Activated naive CD8-positive, alpha-beta T cell (primary cell): ENCODE results near the gene VPS33A.

Experiments used
- H3K27ac Mint-ChIP-seq: one replicate; pipeline ENCODE4 v1.8.0; 2021; ENCODE audit warnings: mixed read lengths
- H3K27me3 Mint-ChIP-seq: one replicate; pipeline ENCODE4 v1.8.0; 2021; ENCODE audit warnings: mixed read lengths
- H3K36me3 Mint-ChIP-seq: one replicate; pipeline ENCODE4 v1.8.0; 2021; ENCODE audit warnings: mixed read lengths
- H3K4me1 Mint-ChIP-seq: one replicate; pipeline ENCODE4 v1.8.0; 2021; ENCODE audit warnings: low read depth, mixed read lengths
- H3K4me3 Mint-ChIP-seq: one replicate; pipeline ENCODE4 v1.8.0; 2021; ENCODE audit warnings: mild to moderate bottlenecking, mixed read lengths
- H3K9me3 Mint-ChIP-seq: one replicate; pipeline ENCODE4 v1.8.0; 2021; ENCODE audit warnings: low read depth, mixed read lengths

The VPS33A gene

DNA sequence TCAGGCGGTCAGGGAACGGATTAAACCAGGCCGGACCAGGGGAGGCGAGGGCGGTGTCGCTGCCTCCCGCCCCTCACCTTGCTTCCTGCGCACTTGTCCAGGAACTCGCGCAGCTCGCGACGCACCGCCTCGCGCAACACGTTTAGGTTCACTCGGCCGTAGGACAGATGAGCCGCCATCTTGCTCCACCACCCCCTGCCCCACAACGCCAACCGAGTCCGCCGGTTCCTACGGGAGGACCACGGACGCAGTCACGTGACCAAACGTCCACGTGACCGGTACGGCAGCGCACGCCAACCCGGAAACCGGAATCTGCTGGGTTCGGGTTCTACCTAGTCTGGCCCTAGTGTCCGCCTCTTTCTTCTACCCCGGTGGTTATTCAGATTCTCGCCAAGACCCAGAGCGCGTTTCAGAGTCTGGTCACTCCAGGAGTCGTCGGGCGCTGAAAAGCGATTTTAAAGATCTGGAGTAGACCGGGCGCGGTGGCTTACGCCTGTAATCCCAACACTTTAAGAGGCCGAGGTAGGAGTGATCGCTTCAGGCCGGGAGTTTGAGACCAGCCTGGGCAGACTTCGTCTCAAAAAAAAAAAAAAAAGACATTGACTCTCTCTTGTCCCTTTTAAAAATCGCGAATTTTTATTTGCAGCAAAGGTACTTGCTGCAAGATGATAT lies at the start of gene VPS33A:
Gene VPS33A (minus strand): TSS at position 265 of the 672 bp plus-strand sequence. CDS start 86 bp downstream, at position 179.
- Mint-ChIP-seq H3K4me1 (peaks cover 26% of the 10 kb centered on the region), H3K27me3 (no peaks in the 10 kb centered on the region), H3K4me3 (peak within 1 kb of the TSS; percentile 94), H3K36me3 (no peaks in the 10 kb centered on the region), H3K9me3 (no peaks in the 10 kb centered on the region), H3K27ac (peak within 1 kb of the TSS; percentile 98)

DNA sequence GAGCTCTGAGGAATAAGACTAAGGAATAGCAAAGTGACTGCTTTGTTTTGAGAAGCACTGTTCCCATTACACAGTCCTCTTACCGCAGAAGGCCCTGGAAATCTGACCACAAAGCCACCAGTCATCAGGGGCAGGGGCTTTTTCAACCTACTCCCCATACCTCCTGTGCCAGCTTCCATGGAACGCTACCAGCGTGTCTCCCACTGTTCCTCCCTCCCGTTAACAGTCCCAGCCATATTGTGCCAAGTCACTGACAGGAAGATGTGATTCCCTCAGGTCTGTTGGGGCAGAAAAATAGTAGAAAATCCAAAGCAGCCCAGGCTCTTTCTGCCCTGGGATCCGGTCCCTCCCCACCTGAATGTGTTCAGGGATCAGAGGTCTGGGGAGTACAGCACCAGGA lies 46.6 kb upstream of the VPS33A start:
- Mint-ChIP-seq H3K27ac (no peak overlapping the region), H3K27me3 (no peaks in the 10 kb centered on the region), H3K9me3 (no peaks in the 10 kb centered on the region), H3K36me3 (peaks cover 6% of the 10 kb centered on the region), H3K4me1 (no peaks in the 10 kb centered on the region), H3K4me3 (no peak overlapping the region)

DNA sequence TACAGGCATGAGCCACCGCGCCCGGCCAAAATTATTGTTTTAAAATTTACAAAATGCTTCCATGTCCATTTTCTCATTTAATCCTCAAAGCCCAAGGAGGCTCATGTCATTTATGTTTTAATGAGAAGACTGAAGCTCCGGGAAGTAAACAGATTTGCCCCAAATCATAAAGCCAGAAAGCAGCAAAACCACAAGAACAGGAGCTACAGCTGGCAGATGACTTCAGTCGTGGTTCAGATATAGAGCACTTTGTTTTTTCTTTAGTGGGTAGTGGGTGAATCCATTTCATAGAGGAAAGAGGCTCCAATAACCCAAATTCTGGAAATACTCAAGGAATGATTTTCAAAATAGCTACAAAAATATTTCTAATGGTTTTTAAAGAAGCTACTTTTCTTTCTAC lies 45.4 kb upstream of the VPS33A start:
- Mint-ChIP-seq H3K36me3 (peaks cover 3% of the 10 kb centered on the region), H3K9me3 (no peaks in the 10 kb centered on the region), H3K27me3 (no peaks in the 10 kb centered on the region), H3K27ac (no peak overlapping the region), H3K4me3 (no peak overlapping the region), H3K4me1 (no peaks in the 10 kb centered on the region)

DNA sequence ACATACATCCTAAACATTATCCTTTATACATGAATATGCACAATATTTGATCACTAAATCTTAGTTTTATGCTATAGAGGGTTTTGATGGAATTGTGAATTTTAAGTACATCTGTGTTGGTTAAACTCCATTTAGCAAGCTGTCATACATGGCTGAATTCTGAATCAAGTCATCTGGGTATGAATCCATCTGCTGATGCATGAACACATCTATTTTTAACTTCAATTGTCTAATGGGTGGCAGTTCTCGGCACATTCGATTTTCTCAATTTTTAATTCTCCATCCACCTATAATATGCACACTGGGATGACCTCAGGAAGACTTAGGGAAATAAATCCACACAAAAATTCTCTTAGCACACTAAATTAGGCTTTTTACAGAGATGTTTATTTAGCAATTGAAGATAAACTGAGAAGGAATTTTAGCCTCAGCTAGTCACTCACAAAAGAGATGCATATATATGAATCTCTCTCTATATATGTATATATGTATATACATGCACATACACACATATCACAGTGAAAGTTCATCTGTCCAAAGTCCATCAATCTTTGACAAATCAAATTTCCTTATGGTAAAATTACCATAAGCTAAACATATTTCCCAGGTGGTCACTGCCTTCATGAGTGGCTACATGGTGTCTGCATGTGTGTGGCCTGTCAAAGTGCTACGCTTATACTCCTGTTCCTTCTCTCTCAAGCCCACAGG lies 44.5 kb upstream of the VPS33A start:
- Mint-ChIP-seq H3K27me3 (no peaks in the 10 kb centered on the region), H3K9me3 (no peaks in the 10 kb centered on the region), H3K27ac (no peak overlapping the region), H3K36me3 (peaks cover 5% of the 10 kb centered on the region), H3K4me1 (no peaks in the 10 kb centered on the region), H3K4me3 (no peak overlapping the region)

DNA sequence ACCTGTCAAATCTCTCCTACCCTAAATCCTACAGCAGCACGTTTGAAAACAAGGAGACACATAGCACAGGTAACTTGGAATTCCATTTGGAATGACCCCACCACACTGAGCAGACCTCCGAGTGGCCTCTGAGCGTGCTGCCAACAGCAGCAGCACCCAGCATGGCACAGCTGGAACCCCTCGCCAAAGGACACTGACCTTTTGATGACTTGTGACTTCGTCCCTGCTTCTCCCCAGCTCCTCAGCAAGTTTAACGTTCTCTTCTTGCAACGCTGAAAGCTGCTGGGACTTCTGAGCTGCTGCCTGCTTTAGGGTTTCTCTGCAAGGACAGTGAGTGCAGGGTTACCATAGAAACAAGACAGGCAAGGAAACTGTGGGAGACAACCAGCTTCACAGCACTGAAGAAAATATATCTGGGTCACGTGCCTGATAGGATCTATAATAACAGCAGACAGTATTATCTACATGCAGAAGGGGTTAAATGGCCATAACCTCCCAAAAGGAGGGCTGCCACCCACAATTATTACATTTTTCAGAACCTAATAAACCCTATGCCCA lies 43.3 kb upstream of the VPS33A start:
- Mint-ChIP-seq H3K27me3 (no peaks in the 10 kb centered on the region), H3K4me3 (no peak overlapping the region), H3K27ac (no peak overlapping the region)

DNA sequence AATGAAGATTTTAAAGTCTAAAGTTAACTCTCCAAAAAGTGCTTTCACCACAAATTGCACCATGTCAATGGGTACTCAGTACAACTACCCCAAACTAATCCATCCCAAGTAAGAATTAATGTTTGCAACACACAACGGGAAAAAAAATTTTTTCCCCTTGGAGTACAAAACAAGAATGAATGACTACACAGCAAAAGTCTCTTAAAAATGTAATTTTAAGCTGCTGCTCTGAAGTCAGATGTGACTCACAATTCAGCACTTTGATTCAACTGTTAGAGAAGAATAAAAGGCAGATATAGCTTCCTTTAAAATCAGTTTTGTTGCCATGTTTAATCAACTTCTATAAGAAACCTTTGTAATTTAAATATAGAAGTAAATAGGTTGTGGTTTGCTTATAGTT lies 42.5 kb upstream of the VPS33A start:
- Mint-ChIP-seq H3K27ac (no peak overlapping the region), H3K4me3 (no peak overlapping the region), H3K27me3 (no peaks in the 10 kb centered on the region), H3K36me3 (peaks cover 4% of the 10 kb centered on the region), H3K9me3 (no peaks in the 10 kb centered on the region), H3K4me1 (no peaks in the 10 kb centered on the region)

More for the DNA sequence above, 43.3 kb upstream of the VPS33A start:
- no peaks in the 10 kb centered on the region for H3K4me1 Mint-ChIP-seq
- H3K36me3 Mint-ChIP-seq, result peaks cover 4% of the 10 kb centered on the region
- H3K9me3 Mint-ChIP-seq, result no peaks in the 10 kb centered on the region

DNA sequence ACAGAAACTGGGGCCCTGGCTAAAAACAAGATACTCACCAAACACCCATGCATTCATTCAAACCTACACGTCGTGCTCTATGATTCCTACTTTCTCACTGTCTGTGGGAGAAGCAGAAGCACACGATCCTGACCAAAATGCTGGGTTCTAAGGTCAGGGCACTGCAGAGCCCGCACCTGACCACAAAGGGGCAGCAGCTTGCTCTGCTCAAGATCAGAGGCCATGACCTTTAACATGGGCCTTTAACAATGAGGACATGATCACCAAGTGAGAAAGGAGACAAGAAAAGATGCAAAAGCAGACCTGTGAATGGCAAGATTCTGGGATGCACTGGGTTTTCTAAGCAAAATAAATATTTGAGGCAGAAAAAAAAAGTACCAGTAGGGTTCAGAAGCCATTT lies 40.1 kb upstream of the VPS33A start:
- Mint-ChIP-seq H3K36me3 (peaks cover 4% of the 10 kb centered on the region), H3K27me3 (no peaks in the 10 kb centered on the region), H3K9me3 (no peaks in the 10 kb centered on the region), H3K27ac (no peak overlapping the region), H3K4me3 (no peak overlapping the region), H3K4me1 (no peaks in the 10 kb centered on the region)

DNA sequence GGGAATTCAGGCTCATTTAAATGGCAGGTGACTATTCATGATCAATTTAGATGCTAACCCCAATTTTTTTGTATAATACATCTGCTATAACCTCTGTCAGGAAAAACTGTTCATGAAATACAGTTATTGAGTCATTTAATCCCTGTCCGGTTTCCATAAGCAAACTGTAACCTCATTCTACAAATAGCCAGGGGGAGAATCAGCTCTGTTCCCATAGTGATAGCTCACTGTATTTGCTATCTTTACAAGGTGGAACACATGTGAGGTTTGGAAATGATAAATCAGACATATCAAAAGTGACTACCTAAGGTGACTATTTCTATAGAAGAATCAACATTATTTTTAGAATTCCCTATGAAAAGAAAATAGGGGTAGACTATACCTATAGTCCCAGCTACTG lies 38.6 kb upstream of the VPS33A start:
- Mint-ChIP-seq H3K4me1 (no peaks in the 10 kb centered on the region), H3K4me3 (no peak overlapping the region), H3K27me3 (no peaks in the 10 kb centered on the region), H3K9me3 (no peaks in the 10 kb centered on the region), H3K36me3 (peaks cover 10% of the 10 kb centered on the region), H3K27ac (no peak overlapping the region)

DNA sequence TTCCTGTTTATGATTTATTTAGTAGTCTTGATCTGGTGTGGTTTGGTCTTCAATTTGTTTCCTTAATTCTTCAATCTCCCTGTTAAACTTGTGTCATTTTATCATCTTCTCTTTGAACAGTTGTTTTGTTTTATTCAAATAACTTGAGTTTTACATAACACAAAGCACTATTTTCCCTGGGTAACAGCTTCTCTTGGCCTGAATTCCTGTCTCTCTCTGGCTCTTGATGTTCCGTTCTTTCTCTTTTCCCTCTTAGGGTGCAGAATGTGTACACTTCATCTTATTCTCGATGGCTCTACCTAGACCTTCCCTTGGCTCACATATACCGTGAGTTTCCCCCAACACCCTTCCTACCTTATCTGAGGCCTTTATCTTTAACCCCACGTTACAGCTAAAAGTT lies 36.8 kb upstream of the VPS33A start:
- Mint-ChIP-seq H3K27ac (peak overlapping the region; percentile 42), H3K4me3 (no peak overlapping the region), H3K27me3 (no peaks in the 10 kb centered on the region), H3K4me1 (no peaks in the 10 kb centered on the region), H3K36me3 (peaks cover 10% of the 10 kb centered on the region), H3K9me3 (no peaks in the 10 kb centered on the region)

DNA sequence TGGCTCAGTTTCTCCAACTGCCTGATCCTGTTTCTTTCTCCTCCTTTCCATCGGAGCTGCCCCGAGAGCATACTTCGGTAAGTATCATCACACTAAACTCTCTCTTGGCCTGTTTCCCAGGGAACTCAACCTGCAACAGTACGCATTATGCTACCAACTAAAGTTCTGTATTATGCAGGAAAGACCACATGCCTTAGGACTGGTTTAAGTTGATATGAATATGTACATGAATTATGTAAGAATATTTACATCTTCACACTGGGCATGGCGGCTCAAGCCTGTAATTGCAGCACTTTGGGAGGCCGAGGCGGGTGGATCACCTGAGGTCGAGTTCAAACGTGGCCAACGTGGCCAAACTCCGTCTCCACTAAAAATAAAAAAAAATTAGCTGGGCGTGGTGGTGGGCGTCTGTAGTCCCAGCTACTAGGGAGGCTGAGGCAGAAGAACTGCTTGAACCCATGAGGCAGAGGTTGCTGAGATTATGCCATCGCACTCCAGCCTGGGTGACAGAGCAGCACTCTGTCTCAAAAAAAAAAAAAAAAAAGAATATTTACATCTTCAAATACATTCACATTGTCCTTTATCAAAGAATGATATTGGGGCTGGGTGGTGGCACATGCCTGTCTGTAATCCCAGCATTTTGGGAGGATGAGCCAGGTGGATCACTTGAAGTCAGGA lies 31.9 kb upstream of the VPS33A start:
- no peak overlapping the region for H3K27ac Mint-ChIP-seq
- no peaks in the 10 kb centered on the region for H3K4me1 Mint-ChIP-seq
- H3K27me3 Mint-ChIP-seq, result no peaks in the 10 kb centered on the region
- no peaks in the 10 kb centered on the region for H3K9me3 Mint-ChIP-seq
- H3K4me3 Mint-ChIP-seq, result no peak overlapping the region
- peaks cover 19% of the 10 kb centered on the region for H3K36me3 Mint-ChIP-seq

DNA sequence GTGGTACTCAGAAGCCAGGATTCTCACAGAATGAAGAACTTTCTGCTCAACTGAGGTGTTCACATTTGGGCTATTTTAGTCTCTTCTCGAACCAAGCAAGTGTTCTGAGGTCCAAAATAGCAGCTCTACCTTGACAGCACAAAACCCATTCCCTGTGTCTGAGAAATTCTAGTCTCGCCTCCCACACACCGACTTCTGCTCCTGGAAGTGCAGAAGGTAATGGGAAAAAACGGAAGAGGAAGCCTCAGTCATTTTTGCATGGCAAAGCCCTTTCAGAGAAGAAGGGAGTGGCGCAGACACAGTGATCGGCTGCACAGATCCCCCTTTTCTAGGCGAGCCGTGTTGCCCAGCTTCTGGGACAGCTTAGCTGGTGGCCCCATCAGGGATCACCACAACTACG lies 31.2 kb upstream of the VPS33A start:
- Mint-ChIP-seq H3K27me3 (no peaks in the 10 kb centered on the region), H3K4me1 (no peaks in the 10 kb centered on the region), H3K4me3 (no peak overlapping the region), H3K27ac (no peak overlapping the region), H3K36me3 (peaks cover 22% of the 10 kb centered on the region), H3K9me3 (no peaks in the 10 kb centered on the region)

DNA sequence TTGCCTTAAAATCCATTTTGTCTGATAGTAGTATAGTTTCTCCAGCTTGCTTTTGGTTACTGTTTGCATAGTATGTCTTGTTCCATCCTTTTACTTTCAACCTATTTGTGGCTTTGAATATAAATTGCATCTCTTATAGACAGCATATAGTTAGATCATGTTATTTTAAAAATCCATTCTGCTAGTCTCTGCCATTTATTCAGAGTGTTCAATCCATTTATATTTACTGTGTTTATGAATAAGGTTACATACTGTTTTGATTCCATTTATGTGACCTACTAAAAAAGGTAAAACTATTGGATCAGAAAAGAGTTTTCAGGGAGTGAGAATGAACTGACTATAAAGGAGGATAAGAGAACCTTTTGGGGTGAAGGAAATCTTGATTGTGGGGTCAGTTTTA lies 29.6 kb upstream of the VPS33A start:
- H3K9me3 Mint-ChIP-seq, result no peaks in the 10 kb centered on the region
- H3K27ac Mint-ChIP-seq, result no peak overlapping the region
- H3K4me3 Mint-ChIP-seq, result no peak overlapping the region
- H3K36me3 Mint-ChIP-seq, result peaks cover 21% of the 10 kb centered on the region
- H3K27me3 Mint-ChIP-seq, result no peaks in the 10 kb centered on the region
- no peaks in the 10 kb centered on the region for H3K4me1 Mint-ChIP-seq

DNA sequence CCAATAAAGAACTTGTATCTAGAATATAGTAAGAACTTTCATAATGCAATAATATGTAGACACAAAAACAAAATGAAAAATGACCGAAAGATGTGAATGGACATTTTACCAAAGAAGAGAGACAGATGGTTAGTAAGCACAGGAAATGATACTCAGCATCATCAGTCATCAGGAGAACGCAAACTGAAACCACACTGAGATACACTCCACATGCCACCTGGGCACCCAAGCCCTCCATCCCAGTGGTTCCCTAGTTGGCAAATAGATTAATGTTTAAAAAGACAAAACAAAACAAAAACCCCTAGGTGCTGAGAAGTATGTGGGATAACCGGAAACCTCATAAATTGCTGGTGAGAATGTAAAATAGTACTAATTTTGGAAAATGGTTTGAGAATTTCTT lies 26.8 kb upstream of the VPS33A start:
- H3K4me3 Mint-ChIP-seq, result no peak overlapping the region
- no peaks in the 10 kb centered on the region for H3K9me3 Mint-ChIP-seq
- H3K36me3 Mint-ChIP-seq, result peaks cover 17% of the 10 kb centered on the region
- no peaks in the 10 kb centered on the region for H3K4me1 Mint-ChIP-seq
- H3K27ac Mint-ChIP-seq, result no peak overlapping the region
- no peaks in the 10 kb centered on the region for H3K27me3 Mint-ChIP-seq

DNA sequence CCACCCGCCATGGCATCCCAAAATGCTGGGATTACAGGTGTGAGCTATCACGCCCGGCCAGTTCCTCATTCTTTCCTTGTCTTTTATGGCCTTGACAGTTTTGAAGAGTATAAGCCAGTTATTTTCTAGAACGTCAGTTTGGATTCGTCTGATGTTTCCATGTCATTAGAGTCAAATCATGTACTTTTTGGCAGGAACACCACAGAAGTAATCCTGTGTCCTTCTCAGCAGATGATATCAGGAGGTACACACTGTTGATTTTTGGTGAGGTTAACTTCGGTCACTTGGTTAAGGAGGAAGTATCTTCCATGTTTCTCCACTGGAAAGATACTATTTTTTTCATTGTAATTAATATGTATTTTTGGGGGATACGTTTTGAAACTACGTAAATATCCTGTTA lies 25.1 kb upstream of the VPS33A start:
- Mint-ChIP-seq H3K4me3 (no peak overlapping the region), H3K27ac (no peak overlapping the region), H3K4me1 (no peaks in the 10 kb centered on the region), H3K27me3 (no peaks in the 10 kb centered on the region), H3K9me3 (no peaks in the 10 kb centered on the region), H3K36me3 (peaks cover 13% of the 10 kb centered on the region)

DNA sequence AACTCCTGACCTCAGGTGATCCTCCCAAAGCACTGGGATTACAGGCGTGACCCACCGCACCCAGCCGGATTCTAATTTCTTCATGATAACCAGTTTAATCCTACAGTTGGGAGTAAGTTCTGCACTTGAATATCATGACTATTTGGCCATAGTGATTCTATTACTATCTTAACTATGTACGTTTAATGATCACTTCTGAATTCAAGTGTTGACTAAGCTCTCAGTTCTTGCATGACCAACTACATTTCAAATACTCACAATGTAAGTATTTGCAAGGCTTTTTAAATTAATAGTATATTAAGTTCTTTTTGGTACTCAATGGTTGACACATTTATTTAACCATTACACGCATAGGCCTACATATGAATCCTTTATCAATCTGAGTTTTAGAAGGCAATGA lies 17.4 kb upstream of the VPS33A start:
- Mint-ChIP-seq H3K27me3 (no peaks in the 10 kb centered on the region), H3K36me3 (peaks cover 2% of the 10 kb centered on the region), H3K4me1 (no peaks in the 10 kb centered on the region), H3K9me3 (no peaks in the 10 kb centered on the region), H3K27ac (no peak overlapping the region), H3K4me3 (no peak overlapping the region)
